Measurements from ENCODE around the gene PTPRD. TPM values are rescaled to one million over a fixed set of nuclear protein-coding genes. Genes with fewer than 3 reads are reported as not detected.

The PTPRD gene
- total and polyA plus RNA-seq, 4 donors: 97.4 to 229 (median 161) TPM

GRCh38 chr9:8652255-8652654, 1960.5 kb downstream of the PTPRD start:
- 33% methylated on average over 1 of the region's 1 CpG for WGBS (ENCODE audit: insufficient coverage)
- Histone ChIP-seq H3K27ac (ENCODE audit: low read depth, low read length) (peak overlapping the region; percentile 50), H3K4me1 (ENCODE audit: control insufficient read depth, insufficient read depth, low read length) (peaks cover 5% of the 10 kb centered on the region), H3K27me3 (ENCODE audit: control insufficient read depth, insufficient read depth, low read length) (no peaks in the 10 kb centered on the region), H3K36me3 (ENCODE audit: control insufficient read depth, insufficient read depth, low read length) (no peaks in the 10 kb centered on the region), H3K4me3 (ENCODE audit: low read depth, low read length) (no peak overlapping the region), H3K9me3 (ENCODE audit: control insufficient read depth, insufficient read depth, low read length) (no peaks in the 10 kb centered on the region)
- DNase-seq (ENCODE audit: low read depth in 4 of 6, low spot score in 6 of 6): peak in 3 of 6 donors; percentile 23 to 81 (median 70)

GRCh38 chr9:8651846-8652215, 1961.0 kb downstream of the PTPRD start:
- Histone ChIP-seq H3K27me3 (ENCODE audit: control insufficient read depth, insufficient read depth, low read length) (no peaks in the 10 kb centered on the region), H3K9me3 (ENCODE audit: control insufficient read depth, insufficient read depth, low read length) (no peaks in the 10 kb centered on the region), H3K4me3 (ENCODE audit: low read depth, low read length) (no peak overlapping the region), H3K36me3 (ENCODE audit: control insufficient read depth, insufficient read depth, low read length) (no peaks in the 10 kb centered on the region), H3K27ac (ENCODE audit: low read depth, low read length) (peak overlapping the region; percentile 75), H3K4me1 (ENCODE audit: control insufficient read depth, insufficient read depth, low read length) (peaks cover 5% of the 10 kb centered on the region)
- 5% methylated on average over 2 of the region's 3 CpGs for WGBS (ENCODE audit: insufficient coverage)
- peak; percentile 50 to 92 (median 60) for DNase-seq (ENCODE audit: low read depth in 4 of 6, low spot score in 6 of 6)

- Histone ChIP-seq H3K27ac (ENCODE audit: low read depth, low read length) (peak overlapping the region; percentile 75), H3K4me3 (ENCODE audit: low read depth, low read length) (no peak overlapping the region), H3K27me3 (ENCODE audit: control insufficient read depth, insufficient read depth, low read length) (no peaks in the 10 kb centered on the region), H3K4me1 (ENCODE audit: control insufficient read depth, insufficient read depth, low read length) (peaks cover 5% of the 10 kb centered on the region), H3K36me3 (ENCODE audit: control insufficient read depth, insufficient read depth, low read length) (no peaks in the 10 kb centered on the region), H3K9me3 (ENCODE audit: control insufficient read depth, insufficient read depth, low read length) (no peaks in the 10 kb centered on the region)
- DNase-seq (ENCODE audit: low read depth in 4 of 6, low spot score in 6 of 6): peak in 1 of 6 donors; percentile 69
- no CpG with 5 or more reads among the region's 10 CpGs for WGBS (ENCODE audit: insufficient coverage)
These were observed 1961.5 kb downstream of the PTPRD start for GRCh38 chr9:8651070-8651845.

- Histone ChIP-seq H3K4me1 (ENCODE audit: control insufficient read depth, insufficient read depth, low read length) (peaks cover 5% of the 10 kb centered on the region), H3K36me3 (ENCODE audit: control insufficient read depth, insufficient read depth, low read length) (no peaks in the 10 kb centered on the region), H3K4me3 (ENCODE audit: low read depth, low read length) (no peak overlapping the region), H3K27me3 (ENCODE audit: control insufficient read depth, insufficient read depth, low read length) (no peaks in the 10 kb centered on the region), H3K9me3 (ENCODE audit: control insufficient read depth, insufficient read depth, low read length) (no peaks in the 10 kb centered on the region), H3K27ac (ENCODE audit: low read depth, low read length) (no peak overlapping the region)
- WGBS (ENCODE audit: insufficient coverage): no CpG with 5 or more reads among the region's 4 CpGs
- DNase-seq (ENCODE audit: low read depth in 4 of 6, low spot score in 6 of 6): no peak
These were observed 1963.0 kb downstream of the PTPRD start for GRCh38 chr9:8649807-8650206.

GRCh38 chr9:8649160-8649559, 1963.6 kb downstream of the PTPRD start:
- no peaks in the 10 kb centered on the region for H3K27me3 ChIP-seq (ENCODE audit: control insufficient read depth, insufficient read depth, low read length)
- no CpG with 5 or more reads among the region's 2 CpGs for WGBS (ENCODE audit: insufficient coverage)

GRCh38 chr9:8648271-8648845, 1964.4 kb downstream of the PTPRD start:
- H3K27me3 ChIP-seq (ENCODE audit: control insufficient read depth, insufficient read depth, low read length): no peaks in the 10 kb centered on the region

More at GRCh38 chr9:8649160-8649559, 1963.6 kb downstream of the PTPRD start:
- Histone ChIP-seq H3K4me1 (ENCODE audit: control insufficient read depth, insufficient read depth, low read length) (peaks cover 5% of the 10 kb centered on the region), H3K36me3 (ENCODE audit: control insufficient read depth, insufficient read depth, low read length) (peaks cover 3% of the 10 kb centered on the region), H3K9me3 (ENCODE audit: control insufficient read depth, insufficient read depth, low read length) (no peaks in the 10 kb centered on the region), H3K27ac (ENCODE audit: low read depth, low read length) (no peak overlapping the region), H3K4me3 (ENCODE audit: low read depth, low read length) (no peak overlapping the region)
- DNase-seq (ENCODE audit: low read depth in 4 of 6, low spot score in 6 of 6): no peak

GRCh38 chr9:8647824-8648223, 1965.0 kb downstream of the PTPRD start:
- no peak overlapping the region for H3K27ac ChIP-seq (ENCODE audit: low read depth, low read length)
- H3K27me3 ChIP-seq (ENCODE audit: control insufficient read depth, insufficient read depth, low read length): no peaks in the 10 kb centered on the region
- DNase-seq (ENCODE audit: low read depth in 4 of 6, low spot score in 6 of 6): no peak
- no peaks in the 10 kb centered on the region for H3K9me3 ChIP-seq (ENCODE audit: control insufficient read depth, insufficient read depth, low read length)
- 95% methylated on average over 2 of the region's 6 CpGs for WGBS (ENCODE audit: insufficient coverage)
- H3K4me1 ChIP-seq (ENCODE audit: control insufficient read depth, insufficient read depth, low read length): peaks cover 9% of the 10 kb centered on the region
- no peak overlapping the region for H3K4me3 ChIP-seq (ENCODE audit: low read depth, low read length)
- H3K36me3 ChIP-seq (ENCODE audit: control insufficient read depth, insufficient read depth, low read length): peaks cover 7% of the 10 kb centered on the region

More at GRCh38 chr9:8648271-8648845, 1964.4 kb downstream of the PTPRD start:
- no peak overlapping the region for H3K4me3 ChIP-seq (ENCODE audit: low read depth, low read length)
- no peak overlapping the region for H3K27ac ChIP-seq (ENCODE audit: low read depth, low read length)
- no peaks in the 10 kb centered on the region for H3K9me3 ChIP-seq (ENCODE audit: control insufficient read depth, insufficient read depth, low read length)
- H3K36me3 ChIP-seq (ENCODE audit: control insufficient read depth, insufficient read depth, low read length): peaks cover 7% of the 10 kb centered on the region
- no CpG with 5 or more reads among the region's 2 CpGs for WGBS (ENCODE audit: insufficient coverage)
- no peak for DNase-seq (ENCODE audit: low read depth in 4 of 6, low spot score in 6 of 6)
- H3K4me1 ChIP-seq (ENCODE audit: control insufficient read depth, insufficient read depth, low read length): peaks cover 9% of the 10 kb centered on the region

GRCh38 chr9:8644571-8644970, 1968.2 kb downstream of the PTPRD start:
- no peak overlapping the region for H3K4me3 ChIP-seq (ENCODE audit: low read depth, low read length)
- DNase-seq (ENCODE audit: low read depth in 4 of 6, low spot score in 6 of 6): no peak
- H3K27me3 ChIP-seq (ENCODE audit: control insufficient read depth, insufficient read depth, low read length): no peaks in the 10 kb centered on the region
- H3K36me3 ChIP-seq (ENCODE audit: control insufficient read depth, insufficient read depth, low read length): peaks cover 7% of the 10 kb centered on the region
- H3K4me1 ChIP-seq (ENCODE audit: control insufficient read depth, insufficient read depth, low read length): peaks cover 4% of the 10 kb centered on the region
- H3K9me3 ChIP-seq (ENCODE audit: control insufficient read depth, insufficient read depth, low read length): no peaks in the 10 kb centered on the region
- 96% methylated on average over 10 of the region's 10 CpGs for whole genome bisulfite sequencing (ENCODE audit: insufficient coverage)
- no peak overlapping the region for H3K27ac ChIP-seq (ENCODE audit: low read depth, low read length)

- no peak overlapping the region for H3K4me3 ChIP-seq (ENCODE audit: low read depth, low read length)
- H3K27me3 ChIP-seq (ENCODE audit: control insufficient read depth, insufficient read depth, low read length): no peaks in the 10 kb centered on the region
- H3K36me3 ChIP-seq (ENCODE audit: control insufficient read depth, insufficient read depth, low read length): peaks cover 7% of the 10 kb centered on the region
- no peaks in the 10 kb centered on the region for H3K9me3 ChIP-seq (ENCODE audit: control insufficient read depth, insufficient read depth, low read length)
- no peak for DNase-seq (ENCODE audit: low read depth in 4 of 6, low spot score in 6 of 6)
- H3K27ac ChIP-seq (ENCODE audit: low read depth, low read length): no peak overlapping the region
- peaks cover 4% of the 10 kb centered on the region for H3K4me1 ChIP-seq (ENCODE audit: control insufficient read depth, insufficient read depth, low read length)
- 80% methylated on average over 5 of the region's 5 CpGs for WGBS (ENCODE audit: insufficient coverage)
These were observed 1968.9 kb downstream of the PTPRD start for GRCh38 chr9:8643896-8644295.

- no peak overlapping the region for H3K4me3 ChIP-seq (ENCODE audit: low read depth, low read length)
- no peak overlapping the region for H3K27ac ChIP-seq (ENCODE audit: low read depth, low read length)
- H3K27me3 ChIP-seq (ENCODE audit: control insufficient read depth, insufficient read depth, low read length): no peaks in the 10 kb centered on the region
- H3K36me3 ChIP-seq (ENCODE audit: control insufficient read depth, insufficient read depth, low read length): peaks cover 7% of the 10 kb centered on the region
- 98% methylated on average over 5 of the region's 6 CpGs for WGBS (ENCODE audit: insufficient coverage)
- peaks cover 4% of the 10 kb centered on the region for H3K4me1 ChIP-seq (ENCODE audit: control insufficient read depth, insufficient read depth, low read length)
- no peaks in the 10 kb centered on the region for H3K9me3 ChIP-seq (ENCODE audit: control insufficient read depth, insufficient read depth, low read length)
- DNase-seq (ENCODE audit: low read depth in 4 of 6, low spot score in 6 of 6): no peak
These were observed 1969.3 kb downstream of the PTPRD start for GRCh38 chr9:8643464-8643863.

Measured in spinal cord (tissue), 10 donors.